HG03378 (cell line): ENCODE measurements around the gene TJP1.
"Not testable (repeated sequence)": the region's sequence is repeated elsewhere in the genome, so short reads cannot be mapped to it uniquely, and the experiment has no call there.

Experiments
- ATAC-seq: cut with Tn5 transposase; IDR thresholded peaks from one replicate; pipeline ENCODE4 v1.9.1; 2021; ENCODE audit warnings: mild to moderate bottlenecking, moderate library complexity; ENCODE audit not compliant: unreplicated experiment

The TJP1 gene

DNA sequence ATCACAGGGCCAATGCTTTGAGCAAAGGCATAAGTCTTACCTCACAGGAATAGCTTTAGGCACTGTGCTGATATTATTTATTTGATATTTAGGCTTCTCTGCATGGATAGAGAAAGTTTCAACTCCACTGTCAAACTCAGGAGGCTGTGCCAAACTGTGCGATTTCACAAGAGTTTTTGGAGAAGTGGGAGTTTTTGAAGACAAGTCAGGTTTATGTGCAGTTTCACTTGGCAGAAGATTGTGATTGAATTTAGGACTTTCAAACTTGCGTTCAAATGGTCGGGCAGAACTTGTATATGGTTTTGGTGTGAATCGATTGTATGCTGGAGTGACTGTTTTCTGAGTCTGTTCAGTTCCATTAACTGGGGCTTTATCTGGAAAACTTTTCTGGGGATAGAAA lies 113.7 kb downstream of the TJP1 start:
- ATAC-seq: no peak

DNA sequence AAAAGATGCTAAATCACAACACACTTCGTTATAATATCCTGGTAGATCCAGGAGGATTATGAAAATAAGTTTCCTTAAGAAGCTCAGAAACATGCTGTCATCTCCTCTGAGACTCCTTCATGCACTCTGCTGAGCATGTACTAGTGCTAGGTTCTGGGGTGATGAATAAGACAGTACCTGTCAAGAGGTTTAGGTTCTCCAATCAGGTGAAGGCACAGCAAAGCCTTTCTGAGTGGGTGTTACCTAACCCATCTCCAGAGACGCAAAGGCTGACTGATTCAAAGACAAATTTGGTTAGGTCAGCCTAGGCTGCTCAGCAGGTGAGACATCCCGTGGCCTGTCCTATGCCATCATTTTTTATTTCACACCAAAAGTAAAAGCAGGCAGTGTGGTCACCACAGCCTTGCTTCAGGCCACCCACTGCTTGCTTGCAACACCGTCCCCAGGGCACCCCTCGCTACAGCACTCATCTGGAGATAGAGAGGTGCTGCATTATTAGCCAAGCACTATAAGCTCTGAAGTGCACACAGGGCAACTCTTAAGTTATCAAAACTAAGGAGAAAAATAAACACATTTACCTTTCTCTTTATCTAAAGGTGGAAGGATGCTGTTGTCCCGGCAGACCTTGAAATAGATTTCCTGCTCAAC lies 117.2 kb downstream of the TJP1 start:
- no peak for ATAC-seq

DNA sequence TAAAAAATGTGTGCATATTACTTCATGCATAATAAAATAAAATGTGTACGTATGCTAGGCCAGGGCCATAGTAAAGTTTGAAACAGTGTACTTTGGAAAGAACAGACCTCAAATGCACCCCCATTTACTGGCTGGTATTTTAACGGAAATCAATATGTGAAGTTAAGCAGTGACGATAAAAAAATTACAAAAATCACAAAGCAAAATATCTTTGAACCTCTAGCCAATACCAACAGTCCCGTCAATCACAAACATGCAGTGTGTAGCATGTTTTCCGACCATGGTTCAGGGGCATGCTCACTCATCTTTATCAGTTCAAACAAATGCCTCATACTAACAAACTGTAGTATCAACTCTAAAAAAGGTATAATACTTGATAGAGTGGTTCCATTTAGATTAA lies 121.1 kb downstream of the TJP1 start:
- ATAC-seq: no peak

- no peak for ATAC-seq
Observed at GRCh38 chr15:29700296-29700695, 122.0 kb downstream of the TJP1 start.

DNA sequence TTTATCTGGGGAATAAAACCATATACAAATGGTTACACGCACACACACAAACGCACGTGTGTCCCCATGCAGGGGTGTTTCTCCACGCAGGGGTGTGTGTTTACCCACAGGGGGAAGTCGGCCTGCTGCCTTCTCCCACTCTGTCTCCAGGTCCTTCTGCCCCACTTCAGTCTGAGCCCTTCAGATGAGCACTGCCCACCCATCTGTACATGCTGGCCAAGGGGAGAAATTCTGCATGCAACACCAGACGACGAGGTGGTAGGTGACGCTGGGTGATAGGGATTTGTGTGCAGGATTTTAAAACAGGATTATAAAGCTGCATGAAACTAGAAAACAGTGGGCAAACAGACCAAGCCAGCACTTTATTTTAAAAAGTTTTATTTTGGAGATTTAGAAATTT lies 122.5 kb downstream of the TJP1 start:
- no peak for ATAC-seq

GRCh38 chr15:29698030-29698701 lies 124.1 kb downstream of the TJP1 start:
- no peak for ATAC-seq

DNA sequence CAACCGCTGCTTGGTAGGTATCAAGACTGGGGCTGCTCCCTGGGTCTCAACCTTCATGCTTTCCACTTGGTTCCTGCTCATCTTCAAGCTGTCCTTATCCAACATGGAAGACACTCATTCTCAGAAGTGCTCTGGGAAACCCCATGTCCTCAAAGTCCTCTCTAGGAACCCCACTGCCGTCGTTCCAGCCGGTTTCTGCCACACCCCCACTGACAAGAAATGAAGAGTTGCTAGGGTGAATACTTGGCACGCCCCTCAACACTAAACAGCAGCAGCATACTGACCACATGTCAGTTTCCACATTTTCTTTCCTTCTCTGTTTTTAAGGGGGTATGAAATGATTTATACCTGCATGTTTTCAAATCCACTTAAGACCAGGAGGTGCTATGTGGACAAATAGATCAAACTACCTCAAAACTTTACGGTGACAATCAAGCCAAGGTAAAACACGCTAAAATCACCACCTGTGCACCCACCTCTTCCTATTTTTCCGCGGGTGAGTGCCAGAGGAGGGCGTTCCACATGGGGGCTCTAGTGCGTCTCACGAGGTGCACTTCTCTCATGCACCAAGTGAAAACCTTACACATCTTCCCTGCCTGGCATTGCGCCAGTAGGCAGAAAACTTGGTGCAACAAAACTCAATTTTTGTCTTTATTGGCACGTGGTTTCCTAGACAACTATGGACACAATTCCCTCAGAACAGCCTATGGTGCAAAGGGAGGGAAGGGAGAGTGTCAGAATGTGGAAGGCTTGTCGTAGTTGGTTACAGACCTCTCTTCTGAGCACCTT lies 125.1 kb downstream of the TJP1 start:
- ATAC-seq: no peak

DNA sequence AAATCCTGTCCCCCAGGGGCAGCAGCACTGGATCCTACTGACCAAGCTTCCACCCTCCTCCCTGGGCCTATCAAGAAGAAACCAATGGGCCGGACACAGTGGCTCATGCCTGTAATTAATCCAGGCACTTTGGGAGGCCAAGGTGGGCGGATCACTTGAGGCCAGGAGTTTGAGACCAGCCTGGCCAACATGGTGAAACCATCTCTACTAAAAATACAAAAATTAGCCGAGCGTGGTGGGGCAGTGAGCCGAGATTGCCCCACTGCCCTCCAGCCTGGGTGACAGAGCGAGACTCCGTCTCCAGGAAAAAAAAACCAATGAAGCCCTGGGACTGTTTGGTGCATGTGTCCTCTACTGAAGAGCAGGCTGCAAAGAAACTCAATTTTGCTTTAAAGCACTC lies 125.8 kb downstream of the TJP1 start:
- not testable (repeated sequence) for ATAC-seq

DNA sequence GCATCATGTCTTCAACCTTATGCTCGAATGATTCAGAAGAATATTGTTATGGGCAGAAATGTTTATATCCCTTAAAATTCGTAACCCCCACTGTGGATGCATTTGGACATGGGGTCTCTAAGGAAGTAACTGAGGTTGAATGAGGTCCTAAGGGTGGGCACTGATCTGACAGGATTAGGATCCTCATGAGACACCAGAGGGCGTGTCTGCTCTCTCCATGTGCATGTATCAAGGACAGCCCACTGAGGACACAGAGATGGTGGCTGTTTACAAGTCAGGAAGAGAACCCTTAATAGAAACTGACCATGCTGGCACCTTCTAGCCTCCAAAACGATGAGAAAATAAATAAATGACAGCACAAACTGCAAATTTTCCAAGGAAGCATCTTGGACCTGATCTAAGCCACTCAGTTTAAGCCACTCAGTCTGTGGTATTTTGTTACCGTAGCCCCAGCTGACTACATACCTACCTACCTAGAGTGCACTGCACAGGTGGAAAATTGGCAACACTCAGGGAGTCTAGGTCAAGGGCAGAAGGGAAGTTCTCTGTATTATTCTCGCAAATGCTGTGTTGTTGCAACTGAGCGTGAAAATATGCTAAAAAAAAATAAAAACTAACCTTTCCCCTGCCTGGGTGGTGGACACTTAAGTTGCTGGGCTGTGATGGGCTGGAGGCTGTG lies 126.6 kb downstream of the TJP1 start:
- no peak for ATAC-seq

DNA sequence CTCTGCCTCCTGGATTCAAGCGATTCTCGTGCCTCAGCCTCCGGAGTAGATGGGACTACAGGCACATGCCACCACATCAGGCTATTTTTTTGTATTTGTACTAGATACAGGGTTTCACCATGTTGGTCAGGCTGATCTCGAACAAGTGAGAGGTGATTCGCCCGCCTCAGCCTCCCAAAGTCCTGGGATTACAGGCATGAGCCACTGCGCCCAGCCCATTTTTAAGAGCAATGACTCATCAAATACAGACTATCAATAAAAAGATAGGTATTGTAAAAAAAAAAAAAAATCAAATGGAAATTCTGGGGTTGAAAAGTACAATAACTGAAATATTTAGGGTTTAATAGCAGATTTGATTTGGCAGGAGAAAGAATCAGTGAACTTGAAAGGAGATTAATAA lies 129.0 kb downstream of the TJP1 start:
- ATAC-seq: no peak

GRCh38 chr15:29692527-29692926 lies 129.7 kb downstream of the TJP1 start:
- ATAC-seq: no peak

GRCh38 chr15:29690765-29691475 lies 131.3 kb downstream of the TJP1 start:
- ATAC-seq: no peak

DNA sequence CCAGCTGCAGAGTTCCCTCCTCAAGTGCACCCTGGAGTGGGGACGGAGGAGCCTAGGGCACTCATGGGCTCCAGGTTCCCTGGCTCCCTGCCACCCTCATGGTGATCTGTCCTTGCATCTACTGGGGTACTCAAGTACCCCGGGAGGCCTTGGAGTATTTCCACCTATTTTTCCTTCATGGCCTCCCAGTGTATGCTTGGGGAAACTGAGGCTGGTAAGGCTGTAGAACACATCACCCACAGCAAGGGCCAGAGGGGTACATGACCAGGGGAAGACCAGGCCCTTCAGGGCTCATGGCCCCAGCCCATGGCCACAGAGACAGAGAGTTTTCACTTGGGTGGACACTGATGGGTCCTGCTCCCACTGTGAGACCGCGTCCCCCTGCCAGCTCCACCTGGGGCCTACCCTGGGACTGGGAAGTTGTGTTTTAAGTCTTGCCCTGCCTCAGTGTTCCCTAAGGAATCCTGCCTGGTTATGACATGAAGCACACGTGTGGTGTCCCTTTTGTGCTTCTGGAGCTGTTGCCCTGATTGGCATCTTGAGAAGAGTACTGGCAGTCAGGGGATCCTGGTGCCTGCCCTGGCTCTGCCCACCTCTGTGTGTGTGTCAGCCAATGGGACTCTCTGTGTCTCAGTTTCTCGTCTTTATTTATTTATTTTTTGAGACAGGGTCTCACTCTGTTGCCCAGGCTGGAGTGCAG lies 132.8 kb downstream of the TJP1 start:
- ATAC-seq: no peak

- ATAC-seq: no peak
Observed at GRCh38 chr15:29688506-29689286, 133.6 kb downstream of the TJP1 start.

- no peak for ATAC-seq
Observed at GRCh38 chr15:29687939-29688505, 134.2 kb downstream of the TJP1 start.

DNA sequence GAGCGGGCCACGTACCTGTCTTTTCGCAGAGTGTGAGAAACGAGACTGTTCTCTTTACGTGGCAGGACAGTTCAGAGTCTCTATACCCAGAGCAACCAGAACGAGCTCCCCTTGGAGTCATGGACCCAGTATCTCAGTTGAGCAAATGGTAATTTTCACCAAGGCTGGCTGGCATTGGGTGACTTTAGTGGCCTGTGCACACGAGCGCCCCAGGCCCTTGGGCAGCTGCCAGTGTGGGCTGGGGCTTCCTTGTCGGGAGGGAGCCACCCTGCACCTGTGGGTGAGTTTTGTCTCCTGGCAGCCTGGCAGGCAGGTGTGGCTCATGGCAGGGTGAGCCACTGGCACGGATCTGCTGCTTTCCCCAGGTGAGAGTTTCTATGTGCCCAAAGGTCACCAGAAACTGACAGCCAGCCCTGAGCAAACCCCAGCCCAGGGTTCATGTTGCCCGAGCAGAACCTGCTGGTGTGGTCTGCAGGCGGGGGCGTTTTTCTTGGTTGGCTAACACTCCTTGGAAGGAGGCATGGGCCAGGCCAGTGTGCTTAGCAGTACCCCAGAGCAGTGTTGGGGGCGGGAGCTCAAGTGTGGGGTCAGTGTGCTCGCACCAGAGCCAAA lies 135.0 kb downstream of the TJP1 start:
- no peak for ATAC-seq

DNA sequence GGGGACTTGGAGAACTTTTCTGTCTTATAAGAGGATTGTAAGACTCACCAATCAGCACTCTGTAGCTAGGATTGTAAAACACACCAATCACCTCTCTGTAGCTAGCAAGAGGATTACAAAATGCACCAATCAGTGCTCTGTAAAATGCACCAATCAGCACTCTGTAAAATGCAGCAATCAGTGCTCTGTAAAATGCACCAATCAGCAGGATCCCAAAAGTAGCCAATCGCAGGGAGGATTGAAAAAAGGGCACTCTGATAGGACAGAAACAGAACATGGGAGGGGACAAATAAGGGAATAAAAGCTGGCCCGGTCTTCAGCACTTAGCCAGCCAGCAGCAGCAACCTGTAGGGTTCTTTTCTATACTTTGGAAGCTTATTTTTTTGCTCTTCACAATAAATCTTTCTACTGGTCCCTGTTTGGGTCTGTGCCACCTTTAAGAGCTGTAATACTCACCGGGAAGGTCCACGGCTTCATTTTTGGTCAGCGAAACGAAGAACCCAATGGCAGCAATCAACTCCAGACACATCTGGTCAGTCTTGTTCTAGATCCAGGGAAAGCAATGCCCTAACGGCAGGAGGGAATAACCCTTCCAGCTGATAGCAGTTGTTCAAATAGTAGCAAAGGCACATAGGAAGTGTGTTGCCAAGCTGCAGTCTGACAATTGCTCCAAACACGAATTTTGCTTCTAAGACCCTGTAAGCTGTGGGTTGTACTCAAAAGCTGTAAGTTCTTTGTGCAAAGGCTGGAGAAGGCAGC lies 135.6 kb downstream of the TJP1 start:
- no peak for ATAC-seq

GRCh38 chr15:29686079-29686425 lies 136.2 kb downstream of the TJP1 start:
- ATAC-seq: no peak
